ENCODE results near the gene SNX21.

Gene SNX21

DNA sequence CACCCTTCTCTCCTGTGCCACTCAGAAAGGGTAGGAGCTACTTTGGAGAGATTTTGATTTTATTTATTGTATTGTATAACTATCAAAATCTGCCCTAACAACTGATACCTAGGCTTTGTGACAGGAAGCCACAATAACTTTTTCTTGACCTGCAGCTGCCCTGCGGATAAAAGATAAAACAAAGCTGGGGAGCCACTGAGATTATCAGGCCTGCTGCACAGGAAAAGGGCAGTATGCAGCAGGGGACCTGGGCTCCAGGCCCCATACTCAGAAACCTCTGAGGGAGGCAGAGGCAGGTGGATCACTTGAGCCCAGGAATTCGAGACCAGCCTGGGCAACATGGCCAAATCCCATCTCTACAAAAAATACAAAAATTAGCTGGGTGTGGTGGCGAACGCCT is 980 bp upstream of the SNX21 start:
- no peak for DNase-seq (ENCODE audit: low read depth)
- no peak overlapping the region for H3K4me3 ChIP-seq (ENCODE audit: control insufficient read depth, low read depth, low read length)
- TF ChIP-seq, protein P1, sequence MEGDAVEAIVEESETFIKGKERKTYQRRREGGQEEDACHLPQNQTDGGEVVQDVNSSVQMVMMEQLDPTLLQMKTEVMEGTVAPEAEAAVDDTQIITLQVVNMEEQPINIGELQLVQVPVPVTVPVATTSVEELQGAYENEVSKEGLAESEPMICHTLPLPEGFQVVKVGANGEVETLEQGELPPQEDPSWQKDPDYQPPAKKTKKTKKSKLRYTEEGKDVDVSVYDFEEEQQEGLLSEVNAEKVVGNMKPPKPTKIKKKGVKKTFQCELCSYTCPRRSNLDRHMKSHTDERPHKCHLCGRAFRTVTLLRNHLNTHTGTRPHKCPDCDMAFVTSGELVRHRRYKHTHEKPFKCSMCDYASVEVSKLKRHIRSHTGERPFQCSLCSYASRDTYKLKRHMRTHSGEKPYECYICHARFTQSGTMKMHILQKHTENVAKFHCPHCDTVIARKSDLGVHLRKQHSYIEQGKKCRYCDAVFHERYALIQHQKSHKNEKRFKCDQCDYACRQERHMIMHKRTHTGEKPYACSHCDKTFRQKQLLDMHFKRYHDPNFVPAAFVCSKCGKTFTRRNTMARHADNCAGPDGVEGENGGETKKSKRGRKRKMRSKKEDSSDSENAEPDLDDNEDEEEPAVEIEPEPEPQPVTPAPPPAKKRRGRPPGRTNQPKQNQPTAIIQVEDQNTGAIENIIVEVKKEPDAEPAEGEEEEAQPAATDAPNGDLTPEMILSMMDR (conservative IDR thresholded peaks at IDR 0.05; ENCODE audit: control insufficient read depth, insufficient read depth, low read depth, low read length) = no peak

- peak; percentile 54 for DNase-seq (ENCODE audit: low read depth)
- TF ChIP-seq, protein P1 (conservative IDR thresholded peaks at IDR 0.05; ENCODE audit: control insufficient read depth, insufficient read depth, low read depth, low read length) = no peak
- H3K4me3 ChIP-seq (ENCODE audit: control insufficient read depth, low read depth, low read length) = peak overlapping the region; percentile 78
Measured at GRCh38 chr20:45833883-45834796, 541 bp downstream of the SNX21 start.

DNA sequence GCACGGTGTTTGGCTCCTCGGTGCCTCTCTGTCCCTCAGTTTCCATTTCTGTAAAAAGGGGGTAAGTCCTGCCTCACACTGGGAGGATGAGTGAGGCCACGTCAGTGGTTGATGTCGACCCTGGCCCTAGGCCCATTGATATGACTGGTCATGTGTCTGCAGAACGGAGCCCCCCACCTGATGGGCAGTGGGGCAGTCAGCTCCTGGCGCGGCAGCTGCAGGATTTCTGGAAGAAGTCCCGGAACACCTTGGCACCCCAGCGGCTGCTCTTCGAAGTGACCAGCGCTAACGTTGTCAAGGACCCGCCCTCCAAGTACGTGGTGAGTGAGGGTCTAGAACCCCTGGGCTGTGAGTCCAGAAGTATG is 1.2 kb downstream of the SNX21 start:
- TF ChIP-seq, protein P1 (conservative IDR thresholded peaks at IDR 0.05; ENCODE audit: control insufficient read depth, insufficient read depth, low read depth, low read length) = no peak
- no peak for DNase-seq (ENCODE audit: low read depth)
- peak overlapping the region; percentile 78 for H3K4me3 ChIP-seq (ENCODE audit: control insufficient read depth, low read depth, low read length)

DNA sequence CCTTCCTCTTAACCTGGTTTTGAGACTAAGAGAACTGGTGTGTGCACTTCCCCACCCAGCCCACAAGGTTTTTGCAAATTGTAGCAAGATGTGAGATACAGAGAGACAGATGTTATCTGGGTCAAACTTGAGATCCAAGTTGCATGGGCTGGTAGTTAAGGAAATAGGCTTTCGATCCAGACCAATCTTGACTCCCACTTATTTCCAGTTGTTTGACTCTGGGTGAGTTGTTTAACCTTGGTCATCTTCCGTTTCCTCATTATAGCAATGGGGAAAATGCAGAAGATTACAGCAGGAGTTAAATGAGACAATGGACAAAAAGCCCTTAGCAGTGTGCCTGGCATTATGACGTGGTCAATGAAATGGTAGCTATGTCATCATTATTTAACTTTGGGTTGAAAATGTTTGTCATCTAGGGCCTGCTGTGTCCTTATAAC is 1.7 kb downstream of the SNX21 start:
- peak; percentile 57 for DNase-seq (ENCODE audit: low read depth)
- H3K4me3 ChIP-seq (ENCODE audit: control insufficient read depth, low read depth, low read length) = peak overlapping the region; percentile 78
- TF ChIP-seq, protein P1 (conservative IDR thresholded peaks at IDR 0.05; ENCODE audit: control insufficient read depth, insufficient read depth, low read depth, low read length) = no peak

- H3K4me3 ChIP-seq (ENCODE audit: control insufficient read depth, low read depth, low read length) = peak overlapping the region; percentile 78
- TF ChIP-seq, protein P1 (conservative IDR thresholded peaks at IDR 0.05; ENCODE audit: control insufficient read depth, insufficient read depth, low read depth, low read length) = no peak
- DNase-seq (ENCODE audit: low read depth) = peak; percentile 98
Measured at GRCh38 chr20:45835825-45836224, 2.2 kb downstream of the SNX21 start.

DNA sequence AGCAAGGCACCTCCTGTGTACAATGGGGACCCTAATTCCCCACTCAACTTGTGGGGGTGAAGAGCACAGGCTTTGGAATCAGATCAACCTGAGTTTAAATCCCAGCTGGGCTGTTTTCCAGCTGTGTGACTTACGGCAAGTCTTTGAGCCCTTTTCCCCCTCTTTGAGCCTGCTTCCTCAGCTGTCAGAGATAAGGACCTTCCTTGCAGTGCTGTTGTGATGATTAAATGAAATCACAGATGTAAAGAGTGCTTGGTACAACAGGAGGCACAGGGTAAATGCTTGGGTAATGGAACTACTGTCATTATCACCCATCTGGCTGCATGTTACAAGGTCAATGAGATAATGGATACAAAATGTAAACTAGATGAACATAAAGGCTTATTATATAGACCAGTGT is 3.2 kb downstream of the SNX21 start:
- H3K4me3 ChIP-seq (ENCODE audit: control insufficient read depth, low read depth, low read length) = peak overlapping the region; percentile 26
- DNase-seq (ENCODE audit: low read depth) = no peak
- TF ChIP-seq, protein P1 (conservative IDR thresholded peaks at IDR 0.05; ENCODE audit: control insufficient read depth, insufficient read depth, low read depth, low read length) = no peak

All from fibroblast of mammary gland (primary cell).